NCI-H2227 (cell line): ENCODE results near the gene ENKD1.

Source experiments
- DNase-seq: peaks from one replicate; lab custom pipeline; 2025; ENCODE audit not compliant: unreplicated experiment; lab: John Stamatoyannopoulos, UW

ENKD1 gene

DNA sequence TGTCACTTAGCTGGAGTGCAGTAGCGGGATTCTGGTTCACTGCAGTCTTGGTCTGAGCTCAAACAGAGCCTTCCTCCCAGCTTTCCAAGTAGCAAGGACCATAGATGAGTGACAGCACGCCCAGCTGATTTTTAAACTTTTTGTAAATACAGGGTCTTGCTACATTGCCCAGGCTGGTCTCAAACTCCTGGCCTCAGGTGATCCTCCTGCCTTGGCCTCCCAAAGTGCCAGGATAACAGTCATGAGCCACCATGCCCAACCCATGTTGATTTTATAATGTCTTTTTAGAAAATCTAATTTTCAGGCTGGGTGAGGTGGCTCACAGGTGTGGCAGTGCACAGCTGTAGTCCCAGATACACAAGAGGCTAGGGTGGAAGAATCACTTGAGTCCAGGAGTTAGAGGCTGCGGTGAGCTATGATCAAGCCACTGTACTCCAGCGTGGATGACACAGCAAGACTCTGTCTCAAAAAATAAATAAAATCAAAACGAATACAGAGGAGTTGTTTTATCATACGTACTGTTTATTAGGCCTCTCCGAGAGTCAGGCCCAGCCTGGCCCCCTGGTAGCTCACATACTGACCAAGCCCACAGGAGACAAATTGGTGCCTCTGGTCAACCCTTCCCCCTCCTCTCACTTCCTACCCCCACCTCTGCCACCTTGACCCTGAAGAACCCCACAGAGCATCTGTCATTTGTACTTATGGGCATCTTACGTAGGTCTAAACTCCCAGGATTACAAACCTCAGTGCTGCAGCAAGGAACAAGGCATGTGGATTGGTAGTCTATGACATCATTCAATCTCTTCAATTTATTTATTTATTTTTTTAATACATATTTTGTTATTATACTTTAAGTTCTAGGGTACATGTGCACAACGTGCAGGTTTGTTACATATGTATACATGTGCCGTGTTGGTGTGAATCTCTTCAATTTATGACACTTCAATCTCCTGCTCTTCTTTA is 13.7 kb upstream of the ENKD1 start:
- DNase-seq = no peak

DNA sequence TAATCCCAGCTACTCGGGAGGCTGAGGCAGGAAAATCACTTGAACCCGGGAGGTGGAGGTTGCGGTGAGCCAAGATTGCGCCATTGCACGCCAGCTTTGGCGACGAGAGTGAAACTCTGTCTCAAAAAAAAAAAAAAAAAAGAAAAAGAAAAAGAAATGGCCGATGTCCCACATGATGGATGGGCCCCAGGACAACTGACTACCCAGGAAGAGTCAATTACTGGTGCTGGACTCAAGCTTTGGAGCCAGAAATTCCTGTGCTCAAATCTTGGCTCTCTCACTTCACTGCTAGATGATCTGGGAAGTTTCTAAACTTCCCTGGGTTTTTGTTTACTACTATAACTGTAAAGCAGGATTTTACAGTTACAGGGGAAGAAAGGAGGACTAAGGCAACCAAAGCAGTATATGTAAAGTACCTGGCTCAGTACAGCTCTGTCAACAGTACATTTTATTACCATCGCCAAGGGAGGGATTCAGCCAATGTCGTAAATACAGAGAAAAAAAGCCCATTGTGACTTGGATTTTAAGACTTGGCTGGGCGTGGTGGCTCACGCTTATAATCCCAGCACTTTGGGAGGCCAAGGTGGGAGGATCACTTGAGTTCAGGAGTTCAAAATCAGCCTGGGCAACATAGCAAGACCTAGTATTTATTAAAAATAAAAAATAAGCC is 11.9 kb upstream of the ENKD1 start:
- no peak for DNase-seq

DNA sequence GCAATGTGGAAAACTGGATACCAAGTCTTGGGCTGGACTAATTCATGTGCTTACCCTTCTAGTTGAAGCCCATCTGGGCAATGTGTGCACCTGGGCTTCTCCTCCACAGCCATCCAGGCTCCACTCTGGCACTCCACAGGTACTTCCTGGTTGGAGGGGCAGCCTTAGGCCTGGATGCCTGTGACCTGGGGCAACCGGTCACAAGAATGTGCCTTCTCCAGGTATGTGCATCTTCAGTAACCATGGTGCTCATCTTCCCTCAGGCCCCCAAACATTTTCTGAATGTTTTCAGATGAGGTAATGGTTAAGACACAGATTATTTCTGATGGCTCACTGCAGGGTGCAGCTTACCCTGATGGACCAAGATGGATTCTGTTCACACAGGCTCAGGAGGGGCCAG is 11.2 kb upstream of the ENKD1 start:
- no peak for DNase-seq

DNA sequence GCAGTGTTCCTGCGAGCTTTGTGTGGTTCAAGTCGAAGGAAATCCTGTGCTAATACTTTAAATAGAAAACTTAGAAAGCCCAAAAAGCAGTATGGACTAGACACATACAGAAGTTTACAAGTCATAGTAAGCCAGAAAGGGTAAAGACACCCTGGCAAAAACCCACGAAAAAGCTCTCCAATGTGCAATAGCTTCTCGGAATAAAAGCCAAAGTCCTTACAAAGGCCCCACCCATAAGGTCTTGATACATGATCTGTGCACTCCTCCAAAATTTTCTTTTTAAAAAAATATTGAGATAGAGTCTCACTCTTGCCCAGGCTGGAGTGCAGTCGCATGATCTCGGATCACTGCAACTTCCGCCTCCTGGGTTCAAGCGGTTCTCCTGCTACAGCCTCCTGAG is 10.4 kb upstream of the ENKD1 start:
- DNase-seq = no peak

DNA sequence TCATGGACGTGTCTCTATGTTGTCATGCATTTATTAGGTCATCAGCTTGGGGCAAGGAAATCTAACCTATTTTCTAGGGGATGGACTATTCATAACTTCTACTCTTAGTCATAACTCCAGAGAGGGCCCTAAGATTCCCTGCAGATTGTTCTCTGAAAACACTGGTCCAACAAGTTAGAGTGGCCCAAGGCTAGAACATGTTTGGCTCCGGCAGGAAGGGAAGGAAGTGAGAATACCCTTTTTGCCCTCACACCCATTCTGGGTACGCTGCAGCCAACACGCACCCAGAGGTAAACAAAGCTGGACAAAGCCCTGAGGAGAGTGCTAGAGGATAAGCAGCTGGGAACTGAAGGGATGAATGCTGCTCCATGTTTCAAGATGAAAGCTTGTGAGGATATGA is 10.0 kb upstream of the ENKD1 start:
- DNase-seq = no peak

DNA sequence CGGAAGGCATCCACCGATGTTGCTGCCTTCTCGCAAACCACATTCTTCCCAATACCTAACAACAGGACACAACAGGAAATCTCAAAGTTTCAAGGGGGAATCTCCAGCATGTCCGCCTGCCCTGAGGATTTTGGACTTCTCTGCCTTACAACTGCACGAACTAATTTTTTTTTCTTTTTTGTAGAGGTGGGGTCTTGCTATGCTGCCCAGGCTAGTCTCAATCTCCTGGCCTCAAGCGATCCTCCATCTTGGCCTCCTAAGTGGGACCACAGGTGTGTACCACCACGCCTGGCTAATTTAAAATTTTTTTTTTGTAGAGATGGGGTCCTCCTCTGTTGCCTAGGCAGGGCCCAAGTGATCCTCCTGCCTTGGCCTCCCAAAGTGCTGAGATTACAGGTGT is 9.4 kb upstream of the ENKD1 start:
- DNase-seq = no peak

DNA sequence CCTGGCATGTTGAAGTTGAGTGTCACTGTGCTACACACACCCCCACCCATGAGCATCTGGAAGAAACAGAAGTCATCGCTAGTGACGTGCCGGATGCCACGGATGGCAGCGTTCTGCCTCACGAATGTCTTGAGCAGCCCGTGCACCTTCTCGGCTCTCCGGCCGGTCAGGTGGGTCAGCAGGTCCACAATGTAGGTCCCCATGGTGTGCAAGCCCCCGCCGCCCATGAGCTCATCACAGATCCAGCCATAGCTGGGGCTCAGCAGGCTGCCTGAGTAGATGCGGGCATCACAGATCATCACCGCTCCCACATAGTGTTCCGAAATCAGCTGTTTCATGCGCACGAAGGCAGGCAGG is 9.0 kb upstream of the ENKD1 start:
- no peak for DNase-seq

DNA sequence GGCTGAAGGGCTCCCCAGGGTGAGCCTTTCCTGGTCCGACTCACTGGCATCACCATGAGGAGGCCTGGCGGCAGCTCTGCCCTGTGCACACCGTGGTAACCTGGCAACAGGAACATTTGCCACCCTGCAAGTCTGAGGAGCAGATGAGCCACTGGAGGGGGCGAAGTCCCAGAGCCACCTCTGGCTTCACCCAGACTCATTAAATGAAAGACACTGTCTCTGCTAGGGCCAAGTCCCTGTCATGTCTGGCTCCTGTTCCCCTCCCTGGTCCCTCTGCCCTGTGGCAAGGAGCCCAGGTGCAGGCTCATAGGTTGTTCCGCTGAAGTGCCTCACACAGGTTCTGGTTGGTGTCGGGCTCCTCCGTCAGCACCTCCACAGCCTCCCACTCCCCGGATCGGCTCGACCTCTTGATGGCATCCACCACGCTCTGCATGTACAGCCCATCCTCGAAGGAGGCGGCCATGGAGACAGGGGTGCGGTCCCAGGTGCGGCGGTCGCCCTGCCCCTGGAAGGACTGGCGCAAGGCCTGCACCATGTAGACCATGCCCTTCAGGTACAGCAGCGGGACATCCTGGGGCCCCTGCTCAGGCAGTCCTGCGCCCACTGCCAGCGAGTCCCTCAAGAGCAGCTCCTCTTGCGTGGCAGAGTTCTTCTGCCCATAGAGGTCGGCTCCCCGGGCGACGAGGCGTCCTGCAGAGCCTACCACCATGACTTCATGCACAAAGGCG is 8.5 kb upstream of the ENKD1 start:
- DNase-seq = no peak

DNA sequence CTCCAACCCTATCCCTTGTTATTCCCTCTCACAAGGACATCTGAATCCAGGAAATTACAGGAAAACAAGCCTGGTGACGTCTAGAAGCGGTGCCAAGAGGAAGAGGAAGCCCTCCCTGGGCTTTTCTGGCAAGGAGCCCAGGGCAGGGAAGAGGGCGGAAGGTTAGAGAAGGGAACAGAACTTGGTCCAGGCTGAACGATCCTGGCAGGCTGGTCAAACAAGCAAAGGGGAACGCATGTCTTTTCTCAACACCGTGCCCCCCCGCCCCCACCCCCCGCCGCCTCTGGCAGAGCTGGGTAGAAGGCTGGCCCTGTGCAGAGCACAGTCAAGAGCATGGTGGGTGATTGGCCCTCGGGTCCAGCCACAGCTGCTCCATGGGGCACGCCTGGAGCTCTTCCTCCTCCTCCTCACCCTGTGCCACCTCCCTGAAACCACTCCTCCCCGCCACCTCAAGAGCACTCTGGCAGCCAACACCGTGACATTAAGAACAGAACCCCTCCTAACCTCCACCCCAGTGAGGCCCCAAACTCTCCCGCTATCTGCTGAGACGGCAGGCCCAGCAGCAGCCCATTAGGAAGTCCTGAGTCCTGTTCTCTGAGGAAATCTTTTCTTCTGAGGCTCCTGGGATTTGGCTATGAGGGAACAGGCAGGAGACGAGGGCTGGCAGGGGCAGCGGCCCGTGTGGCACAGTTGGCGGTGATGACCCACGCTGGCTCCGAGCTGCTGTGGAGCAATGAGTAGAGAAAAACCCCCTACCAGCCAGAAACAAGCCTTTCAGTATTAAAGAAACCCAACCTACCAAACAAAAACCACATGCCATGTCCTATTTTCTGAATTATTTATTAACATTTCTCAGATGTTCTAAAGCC is 7.4 kb upstream of the ENKD1 start:
- DNase-seq = no peak

DNA sequence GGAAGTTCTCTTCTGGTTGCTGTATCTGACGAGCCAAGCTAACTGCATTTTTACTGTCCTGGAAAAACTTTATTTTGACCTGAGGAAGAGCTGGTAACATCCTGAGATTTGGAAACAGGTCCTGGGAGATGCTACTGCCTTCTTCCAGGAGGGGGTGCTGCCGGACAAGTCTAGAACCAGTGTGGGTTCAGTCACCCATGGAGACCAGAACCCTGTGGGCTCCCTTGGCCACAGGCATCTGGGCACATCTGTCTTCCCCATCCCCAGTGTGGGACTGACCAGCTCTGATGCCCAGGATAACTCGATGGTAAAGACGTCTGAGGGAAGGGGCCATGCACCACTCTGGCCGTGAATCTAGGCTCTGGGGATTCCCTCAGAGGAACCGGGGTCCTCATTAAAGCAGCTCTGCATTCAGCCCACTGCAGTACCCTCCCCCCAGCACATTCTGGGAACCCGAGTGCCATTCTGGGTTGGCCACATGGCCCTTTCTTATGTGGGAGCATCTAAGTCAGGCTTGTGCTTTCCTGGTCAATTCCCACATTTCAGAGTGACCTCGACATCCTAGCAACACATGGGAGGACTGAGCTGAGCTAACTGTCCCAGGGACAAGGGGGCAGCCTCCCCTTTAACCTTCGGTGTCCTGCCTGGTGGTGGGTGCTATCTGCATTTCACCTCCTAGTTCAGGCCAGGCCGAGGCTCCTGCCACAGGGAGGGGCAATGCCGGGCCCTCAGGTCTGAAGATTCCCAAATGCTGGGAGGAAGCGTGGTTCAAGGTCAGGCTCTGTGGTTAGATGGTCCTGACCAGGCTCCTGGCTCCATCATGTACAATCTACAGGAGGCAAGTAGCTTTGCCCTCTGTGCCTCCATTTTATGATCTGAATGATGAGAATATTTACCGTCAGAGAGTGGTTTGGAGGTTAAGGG is 6.5 kb upstream of the ENKD1 start:
- DNase-seq = peak; percentile 63

DNA sequence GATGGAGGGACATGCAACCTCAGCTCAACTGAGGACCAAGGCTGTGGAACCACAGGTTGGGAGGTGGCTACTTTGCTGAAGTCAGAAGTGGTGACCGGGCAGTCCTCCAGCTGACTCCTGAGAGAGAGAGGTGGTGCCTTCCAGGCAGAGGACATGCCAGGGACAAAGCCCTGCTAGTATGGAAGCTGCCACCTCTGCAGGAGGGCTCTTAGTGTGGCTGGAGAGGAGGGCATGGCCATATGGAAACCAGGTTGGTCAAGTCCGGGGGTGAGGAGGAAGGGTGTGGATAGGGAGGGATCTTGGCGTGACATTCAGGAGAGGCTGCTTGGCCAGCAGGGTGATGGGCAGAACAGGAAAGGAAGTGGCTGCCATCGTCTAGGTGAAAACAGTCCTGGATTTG is 5.8 kb upstream of the ENKD1 start:
- DNase-seq = no peak

DNA sequence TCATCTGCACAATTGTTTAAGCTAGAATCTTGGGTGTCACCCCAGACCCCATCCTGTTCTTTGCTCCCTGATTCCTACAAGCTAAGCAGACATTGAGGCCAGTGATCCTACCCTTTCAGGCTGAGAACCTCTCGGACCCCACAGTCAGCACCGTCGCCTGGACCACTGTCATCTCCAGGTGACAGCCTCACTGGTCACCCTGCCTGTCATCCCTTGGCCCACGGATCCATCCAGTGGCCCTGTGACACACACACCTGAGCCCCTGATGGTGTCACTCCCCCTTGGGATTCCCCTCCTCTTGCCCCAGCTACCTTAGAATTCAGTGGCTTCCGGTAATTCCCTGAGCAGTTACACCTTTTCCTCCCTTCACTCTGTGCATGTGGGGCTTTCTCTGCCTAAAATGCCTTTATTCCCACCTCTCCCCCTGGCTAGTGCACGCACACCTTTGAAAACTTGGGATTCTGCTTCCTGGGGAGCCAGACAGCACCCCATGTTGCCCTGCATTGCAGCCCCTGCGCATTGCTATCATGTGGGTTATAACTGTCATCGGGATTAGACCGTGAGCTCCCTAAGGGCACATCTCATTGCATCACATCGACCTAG is 3.0 kb upstream of the ENKD1 start:
- no peak for DNase-seq

DNA sequence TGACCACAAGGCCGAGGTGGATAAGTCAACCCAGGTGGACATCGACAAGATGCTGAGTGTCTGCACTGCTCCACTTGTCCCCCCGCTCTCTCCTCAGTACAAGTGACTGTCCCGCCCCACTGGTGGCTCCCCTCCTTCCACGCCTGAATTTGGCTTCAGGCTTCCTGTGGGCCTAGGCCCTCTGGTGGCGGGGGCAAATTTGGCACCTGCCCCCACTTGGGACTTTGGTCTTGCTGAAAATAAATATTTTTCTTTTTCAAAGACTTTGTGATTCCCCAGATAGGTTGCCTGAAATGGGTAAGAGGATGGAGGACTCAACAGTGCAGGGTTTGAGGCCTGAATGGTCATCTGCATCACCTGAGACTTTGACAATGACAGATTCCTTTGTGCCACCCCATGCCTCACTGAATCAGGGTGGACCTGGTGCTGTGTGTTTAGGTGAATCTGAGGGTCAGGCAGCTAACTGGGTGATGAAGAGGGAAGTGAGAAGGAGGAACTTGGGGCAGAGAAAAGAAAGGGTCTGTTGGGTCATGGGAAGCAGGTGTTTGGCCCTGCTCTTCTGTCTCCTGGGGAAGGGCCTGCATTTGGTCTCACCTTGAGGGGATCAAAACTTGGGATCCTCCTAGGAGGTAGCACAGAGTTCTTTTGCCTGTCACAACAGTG is 2.1 kb upstream of the ENKD1 start:
- DNase-seq = no peak

DNA sequence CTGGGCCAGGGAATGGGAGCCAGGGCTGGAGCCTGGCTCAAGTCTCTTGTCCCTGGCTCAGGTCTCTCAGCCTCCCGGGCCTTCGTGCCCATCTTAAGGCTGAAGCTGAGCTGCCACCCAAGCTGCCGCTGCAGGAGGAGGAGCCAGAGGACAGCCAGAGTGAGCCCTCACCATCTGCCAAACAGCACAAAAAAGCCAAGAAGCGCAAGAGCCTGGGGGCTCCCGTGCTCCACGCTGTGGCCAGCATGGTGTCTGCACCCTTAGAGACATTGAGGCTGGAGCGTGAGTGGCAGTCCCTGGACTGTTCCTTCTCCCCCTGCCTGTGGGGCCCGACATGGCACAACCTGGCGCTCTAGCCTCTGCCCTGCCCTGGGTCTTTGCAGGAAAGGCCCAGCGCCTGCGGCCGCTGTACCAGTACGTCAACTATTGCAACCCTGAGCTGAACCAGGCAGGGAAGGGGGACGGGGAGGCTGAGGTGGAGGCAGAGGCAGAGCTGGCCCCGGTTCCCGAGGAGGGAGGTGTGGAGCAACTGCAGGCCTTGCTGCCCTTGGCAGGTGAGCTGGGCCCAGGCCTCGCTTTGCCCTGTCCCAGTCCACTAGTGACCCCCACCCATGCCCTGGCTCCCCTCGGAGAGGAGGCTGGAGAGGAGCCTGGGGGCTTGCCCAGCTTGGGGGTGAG is 1.4 kb upstream of the ENKD1 start:
- DNase-seq = peak; percentile 86

DNA sequence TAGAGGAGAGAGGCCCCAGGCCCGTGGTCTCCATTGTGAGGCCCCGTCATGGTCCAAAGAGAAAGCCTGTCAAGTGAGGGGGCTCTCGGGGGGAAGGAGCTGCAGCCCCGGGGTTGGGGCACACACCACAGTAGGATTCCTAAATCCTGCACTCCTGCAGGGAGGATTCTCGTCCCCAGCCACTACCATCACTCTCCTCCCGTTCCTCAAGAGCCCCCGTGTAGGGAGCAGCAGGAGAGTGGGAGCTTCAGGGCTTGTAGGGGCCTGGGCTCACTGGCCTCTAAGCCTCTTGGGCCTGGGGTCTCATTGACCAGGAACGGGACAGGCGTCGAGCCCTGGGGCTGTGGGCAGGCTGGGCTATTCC is 885 bp upstream of the ENKD1 start:
- DNase-seq = no peak

DNA sequence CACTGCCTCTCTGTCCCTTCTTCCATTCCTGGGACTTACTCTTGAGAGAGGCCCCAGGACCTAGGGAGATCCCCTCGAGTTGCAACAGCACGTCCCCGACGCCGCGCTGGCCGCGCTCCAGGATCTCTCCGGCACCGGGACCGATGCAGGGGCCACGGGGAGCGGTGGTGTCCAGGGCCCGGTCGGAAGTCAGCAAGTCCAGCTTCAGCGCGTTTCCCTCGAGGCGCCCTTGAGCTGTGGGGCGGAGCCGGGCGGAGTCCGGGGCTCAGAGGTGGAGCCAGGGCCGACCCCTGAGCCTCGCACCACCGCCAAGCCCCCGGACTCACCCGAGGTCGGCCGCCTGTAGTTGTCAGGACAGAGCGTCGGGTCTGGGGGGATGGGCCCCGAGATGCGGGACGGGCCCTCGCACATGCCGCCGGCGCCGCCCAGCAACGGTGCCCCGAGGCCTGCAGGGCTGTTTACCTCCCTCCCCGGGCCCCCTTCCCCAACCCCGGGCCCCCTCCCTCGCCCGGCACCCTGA is 458 bp downstream of the ENKD1 start:
- DNase-seq = peak; percentile 44

DNA sequence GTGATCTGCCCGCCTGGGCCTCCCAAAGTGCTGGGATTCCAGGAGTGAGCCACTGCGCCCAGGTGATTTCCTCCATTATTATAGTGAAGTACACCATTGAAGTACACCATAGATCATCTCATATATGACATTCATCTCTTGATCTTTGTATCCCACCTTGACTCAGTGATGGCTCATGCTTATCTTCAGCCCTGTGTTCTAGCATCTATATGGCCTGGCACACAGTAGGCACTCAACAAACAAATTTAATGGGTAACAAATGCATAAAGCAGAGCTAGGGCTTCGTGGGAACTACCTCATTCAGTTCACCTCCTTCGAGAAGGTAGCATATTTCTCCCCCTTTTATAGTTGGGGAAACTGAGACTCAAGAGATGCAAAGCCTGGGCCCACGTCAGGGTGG is 952 bp downstream of the ENKD1 start:
- DNase-seq = no peak

DNA sequence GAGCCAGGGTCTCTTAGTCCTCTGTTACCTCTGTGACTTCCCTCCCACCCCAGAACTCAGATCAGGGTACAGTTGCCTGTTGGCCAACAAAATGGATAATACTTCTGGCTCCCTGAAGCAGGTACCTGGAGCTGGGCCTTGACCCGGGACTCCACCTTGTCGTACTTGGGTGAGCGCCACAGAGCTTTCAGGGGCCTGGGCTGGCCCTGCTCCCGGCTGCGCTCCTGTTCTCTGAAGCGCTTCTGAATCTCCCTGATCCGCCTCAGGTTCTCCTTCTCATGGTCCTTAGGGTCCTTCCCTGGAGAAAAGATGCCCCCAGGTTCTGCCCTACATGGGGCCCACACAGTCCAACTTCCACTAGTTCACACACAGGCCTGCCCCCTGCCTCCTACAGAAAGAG is 1.7 kb downstream of the ENKD1 start:
- DNase-seq = no peak
